Panc1 (cell line): ENCODE results near the gene CGREF1. TPM values are rescaled to one million over a fixed set of nuclear protein-coding genes. Genes with fewer than 3 reads are reported as not detected.

Source experiments
- ATAC-seq: fragments of 200-7000 bp; cut with Tn5 transposase; 2 replicates; pipeline ENCODE4 v1.9.1; 2020; ENCODE audit warnings: mild to moderate bottlenecking, moderate library complexity
- BruUV-seq: library from RNA; stranded (reverse); fragments of 400-500 nt; replicated peaks from 2 replicates; lab custom pipeline; 2021; lab: Mats Ljungman, UMichigan
- CTCF ChIA-PET: fragments of 300-600 bp; sonication (Branson Sonifier 250); formaldehyde crosslinking; loops from one replicate; lab custom pipeline; 2022; ENCODE audit warnings: antibody characterized with exemption; lab: Charles Lee
- POLR2A ChIA-PET: fragments of 300-600 bp; sonication (Branson Sonifier 250); formaldehyde crosslinking; loops from one replicate; lab custom pipeline; 2022; ENCODE audit warnings: antibody characterized with exemption; lab: Charles Lee
- DNase-seq: peaks from one replicate; pipeline ENCODE4 v3.0.0-alpha.2; 2010; ENCODE audit warnings: low read depth, low spot score
- H3K27ac ChIP-seq: 2 replicates; pipeline ENCODE4 v1.5.1; 2011; ENCODE audit warnings: mild to moderate bottlenecking, low read length, inconsistent platforms
- H3K27me3 ChIP-seq: fragments of 200-500 bp; sonication (Bioruptor generic); 2 replicates; pipeline ENCODE4 v1.6.0; 2014; ENCODE audit warnings: low read length, inconsistent platforms; ENCODE audit not compliant: control insufficient read depth, insufficient read depth
- H3K36me3 ChIP-seq: fragments of 200-500 bp; sonication (Bioruptor generic); 2 replicates; pipeline ENCODE4 v1.5.1; 2014; ENCODE audit warnings: inconsistent platforms, mild to moderate bottlenecking, low read length, moderate library complexity; ENCODE audit not compliant: control insufficient read depth, insufficient read depth
- H3K4me1 ChIP-seq: 2 replicates; pipeline ENCODE4 v1.5.1; 2011; ENCODE audit warnings: inconsistent platforms, mild to moderate bottlenecking, low read length, moderate library complexity; ENCODE audit not compliant: control insufficient read depth, insufficient read depth
- H3K4me3 ChIP-seq, 2 experiments: 2 replicates each; pipeline ENCODE4 v1.5.1; 2011 to 2012; ENCODE audit warnings: low read depth in 2 of 2, low read length in 2 of 2, mild to moderate bottlenecking in 2 of 2, inconsistent platforms in 1 of 2, moderate library complexity in 1 of 2
- H3K9me3 ChIP-seq: fragments of 200-500 bp; sonication (Bioruptor generic); 2 replicates; pipeline ENCODE4 v1.5.1; 2014; ENCODE audit warnings: low read depth, mild to moderate bottlenecking, inconsistent platforms, low read length, moderate library complexity; ENCODE audit not compliant: control insufficient read depth, insufficient read depth
- CTCF ChIP-seq: fragments of 450-650 bp; IDR thresholded peaks from 2 replicates; pipeline ENCODE4 v1.5.1; 2017; ENCODE audit warnings: mild to moderate bottlenecking
- POLR2AphosphoS5 ChIP-seq: IDR thresholded peaks from 2 replicates; pipeline ENCODE4 v1.6.1; 2012; ENCODE audit warnings: mild to moderate bottlenecking, low read depth, low read length, moderate library complexity
- SIN3A ChIP-seq: IDR thresholded peaks from 2 replicates; pipeline ENCODE4 v1.6.1; 2012; ENCODE audit warnings: low read depth, mild to moderate bottlenecking, low read length, moderate library complexity, borderline replicate concordance; ENCODE audit not compliant: insufficient read depth
- TCF7L2 ChIP-seq: IDR thresholded peaks from 2 replicates; pipeline ENCODE4 v1.6.1; 2011; ENCODE audit warnings: mild to moderate bottlenecking, low read depth, low read length, inconsistent platforms
- in situ Hi-C: cut with HindIII; loops from 2 replicates; pipeline ENCODE4 v1.10.0; 2016; ENCODE audit warnings: low sequenced_read_pairs, low pct_unique_long_range_greater_than_20kb
- intact Hi-C: fragments of 100-400 bp; cut with micrococcal nuclease; formaldehyde crosslinking; loops from one replicate; pipeline ENCODE4 v1.10.0; 2022; ENCODE audit not compliant: unreplicated experiment
- total RNA-seq: library from RNA; stranded (reverse); gene quantifications from one replicate; pipeline ENCODE4 v1.2.1, GENCODE V29; 2021; ENCODE audit not compliant: unreplicated experiment
- TF ChIP-seq, protein P1 (sequence below), 2 experiments: IDR thresholded peaks; 2 replicates each; pipeline ENCODE4 v1.6.1; 2011 to 2012; ENCODE audit warnings: low read depth in 2 of 2, control low read depth in 1 of 2, low read length in 1 of 2, mild to moderate bottlenecking in 1 of 2, moderate library complexity in 1 of 2; ENCODE audit not compliant: insufficient read depth in 1 of 2

The CGREF1 gene
- total RNA-seq, 1 experiment from 2014 or later: 10.1 TPM

- ATAC-seq (no peak), DNase-seq (no peak)
- H3K36me3 ChIP-seq: no peaks in the 10 kb centered on the region; the same call in 1 of the 2 replicates
- no peaks in the 10 kb centered on the region for H3K4me1 ChIP-seq
- H3K27ac ChIP-seq: no peak overlapping the region
- CTCF ChIA-PET: interaction anchor here (1.5 kb wide), 1 partner anchor 65 kb away, joined by 7 read pairs; no protein-coding TSS in a partner anchor
- in situ Hi-C loops: no loop called here
- H3K9me3 ChIP-seq: no peaks in the 10 kb centered on the region
- POLR2A ChIA-PET: interaction anchor here (0.6 to 0.7 kb wide), 2 partner anchors 115 to 239 kb away, joined by 4 to 7 read pairs; no protein-coding TSS in a partner anchor
- H3K4me3 ChIP-seq: no peak overlapping the region
- BruUV-seq: no TSS peak
- no peaks in the 10 kb centered on the region; the same call in 1 of the 2 replicates for H3K27me3 ChIP-seq
- intact Hi-C loops: no loop called here
- TF ChIP-seq, protein P1, sequence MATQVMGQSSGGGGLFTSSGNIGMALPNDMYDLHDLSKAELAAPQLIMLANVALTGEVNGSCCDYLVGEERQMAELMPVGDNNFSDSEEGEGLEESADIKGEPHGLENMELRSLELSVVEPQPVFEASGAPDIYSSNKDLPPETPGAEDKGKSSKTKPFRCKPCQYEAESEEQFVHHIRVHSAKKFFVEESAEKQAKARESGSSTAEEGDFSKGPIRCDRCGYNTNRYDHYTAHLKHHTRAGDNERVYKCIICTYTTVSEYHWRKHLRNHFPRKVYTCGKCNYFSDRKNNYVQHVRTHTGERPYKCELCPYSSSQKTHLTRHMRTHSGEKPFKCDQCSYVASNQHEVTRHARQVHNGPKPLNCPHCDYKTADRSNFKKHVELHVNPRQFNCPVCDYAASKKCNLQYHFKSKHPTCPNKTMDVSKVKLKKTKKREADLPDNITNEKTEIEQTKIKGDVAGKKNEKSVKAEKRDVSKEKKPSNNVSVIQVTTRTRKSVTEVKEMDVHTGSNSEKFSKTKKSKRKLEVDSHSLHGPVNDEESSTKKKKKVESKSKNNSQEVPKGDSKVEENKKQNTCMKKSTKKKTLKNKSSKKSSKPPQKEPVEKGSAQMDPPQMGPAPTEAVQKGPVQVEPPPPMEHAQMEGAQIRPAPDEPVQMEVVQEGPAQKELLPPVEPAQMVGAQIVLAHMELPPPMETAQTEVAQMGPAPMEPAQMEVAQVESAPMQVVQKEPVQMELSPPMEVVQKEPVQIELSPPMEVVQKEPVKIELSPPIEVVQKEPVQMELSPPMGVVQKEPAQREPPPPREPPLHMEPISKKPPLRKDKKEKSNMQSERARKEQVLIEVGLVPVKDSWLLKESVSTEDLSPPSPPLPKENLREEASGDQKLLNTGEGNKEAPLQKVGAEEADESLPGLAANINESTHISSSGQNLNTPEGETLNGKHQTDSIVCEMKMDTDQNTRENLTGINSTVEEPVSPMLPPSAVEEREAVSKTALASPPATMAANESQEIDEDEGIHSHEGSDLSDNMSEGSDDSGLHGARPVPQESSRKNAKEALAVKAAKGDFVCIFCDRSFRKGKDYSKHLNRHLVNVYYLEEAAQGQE (IDR thresholded peaks at IDR 0.05; ENCODE audit: insufficient read depth in 1 of 2, low read depth in 2 of 2, low read length in 1 of 2): no peak
- TF ChIP-seq SIN3A: no peak
- no peak for TF ChIP-seq CTCF
- TF ChIP-seq TCF7L2: no peak
- no peak for TF ChIP-seq POLR2AphosphoS5
Measured at GRCh38 chr2:27126252-27126710, 7.4 kb upstream of the CGREF1 start.

DNA sequence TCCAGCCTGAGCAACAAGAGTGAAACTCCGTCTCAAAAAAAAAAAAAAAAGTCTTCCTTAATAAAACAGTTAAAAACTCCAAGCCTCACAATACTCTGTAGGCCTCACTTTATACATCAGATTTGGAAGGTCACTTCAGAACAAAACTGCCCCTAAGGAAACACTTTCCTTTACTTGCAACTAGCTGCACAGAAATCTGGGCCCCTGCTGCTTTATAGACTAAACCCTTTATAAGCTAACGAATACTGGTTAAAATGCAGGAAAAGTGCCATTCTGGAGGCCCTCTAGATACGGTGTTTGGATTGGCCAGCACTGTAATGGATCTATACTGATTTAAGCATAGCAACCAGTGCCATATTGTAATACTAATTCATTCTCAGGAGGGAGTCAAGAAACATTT is 6.2 kb upstream of the CGREF1 start:
- no peaks in the 10 kb centered on the region for H3K36me3 ChIP-seq
- CTCF ChIA-PET: interaction anchor here (1.5 kb wide), 1 partner anchor 66 kb away, joined by 7 read pairs; no protein-coding TSS in a partner anchor
- intact Hi-C loops (no loop called here), in situ Hi-C loops (no loop called here)
- H3K27ac ChIP-seq: no peak overlapping the region
- TF ChIP-seq SIN3A (no peak), TCF7L2 (no peak), CTCF (no peak)
- no peak overlapping the region for H3K4me3 ChIP-seq
- no peak for DNase-seq
- no TSS peak for BruUV-seq
- H3K4me1 ChIP-seq: no peaks in the 10 kb centered on the region
- POLR2A ChIA-PET: no interaction called here
- no peaks in the 10 kb centered on the region for H3K9me3 ChIP-seq
- no peak for ATAC-seq
- no peaks in the 10 kb centered on the region; the same call in 1 of the 2 replicates for H3K27me3 ChIP-seq
